ENCODE measurements around the gene GLRX3. TPM values are rescaled to one million over a fixed set of nuclear protein-coding genes. Genes with fewer than 3 reads are reported as not detected.
A peak's percentile ranks its signal among the peaks of the same experiment; 100 is the strongest.

GLRX3 gene
- total RNA-seq, 5 donors from 2014 or later (not counting 1 experiment from before 2014, with no cell fraction given), result 32.4 to 40.7 (median 35.4) TPM

GRCh38 chr10:130135676-130136225 is 440 bp upstream of the GLRX3 start:
- Histone ChIP-seq H3K4me3 (ENCODE audit: control insufficient read depth in 1 of 2, extremely low read depth in 1 of 2, low read length in 1 of 2) (peak overlapping the region; percentile 68 to 85), H3K27me3 (replicated peaks in 1 of 2; ENCODE audit: control insufficient read depth in 2 of 2, extremely low read depth in 1 of 2, insufficient read depth in 2 of 2, low read length in 1 of 2) (peaks cover 0 to 20% of the 10 kb centered on the region in 2 experiments), H3K4me1 (ENCODE audit: control insufficient read depth in 1 of 2, extremely low read depth in 1 of 2, insufficient read depth in 2 of 2, low read length in 2 of 2) (peaks cover 10 to 39% of the 10 kb centered on the region in 2 experiments), H3K36me3 (ENCODE audit: control insufficient read depth in 2 of 2, extremely low read depth in 1 of 2, insufficient read depth in 1 of 2, low read length in 1 of 2) (peaks cover 0 to 8% of the 10 kb centered on the region in 2 donors), H3K27ac (ENCODE audit: low read length) (peak overlapping the region; percentile 73), H3K9me3 (no peaks in the 10 kb centered on the region)
- Mint-ChIP-seq H3K36me3 (peaks cover 5% of the 10 kb centered on the region), H3K27ac (peak overlapping the region in 1 of 2 donors; percentile 66), H3K9me3 (no peaks in the 10 kb centered on the region), H3K4me3 (peak overlapping the region; percentile 85 to 91 (median 90)), H3K27me3 (peaks cover 15 to 19% of the 10 kb centered on the region in 2 donors), H3K4me1 (peaks cover 26 to 41% (median 40%) of the 10 kb centered on the region in 3 donors)
- 11% methylated on average over 15 of the region's 17 CpGs for WGBS (ENCODE audit: insufficient coverage)
- ATAC-seq (replicated peaks in 1 of 4) (peak in 2 of 4 experiments; percentile 2 to 34), DNase-seq (peak in 3 of 35 experiments; percentile 1 to 9 (median 1))
- CTCF ChIA-PET, result interaction anchor here in 1 of 2 donors (1.1 kb wide), 3 partner anchors 8 to 669 kb away, joined by 3 to 32 read pairs (median 7); partner anchors contain the start of genes C10orf143 and MGMT
- POLR2A ChIA-PET, result interaction anchor here in 1 of 2 donors (2.0 kb wide), 1 partner anchor 25 kb away, joined by 21 read pairs; the partner anchor contains the start of gene C10orf143

- ChIA-PET POLR2A (interaction anchor here (0.9 to 2.0 kb wide), 2 partner anchors 26 kb away, joined by 3 to 21 read pairs; partner anchors contain the start of gene C10orf143 (in 1 of the 2)), CTCF (interaction anchor here in 1 of 2 donors (1.1 kb wide), 1 partner anchor 28 kb away, joined by 3 read pairs; no protein-coding TSS in a partner anchor)
- Histone ChIP-seq H3K4me3 (ENCODE audit: control insufficient read depth in 1 of 2, extremely low read depth in 1 of 2, low read length in 1 of 2) (peak overlapping the region; percentile 72 to 85), H3K9me3 (no peaks in the 10 kb centered on the region), H3K27ac (ENCODE audit: low read length) (no peak overlapping the region), H3K27me3 (replicated peaks in 1 of 2; ENCODE audit: control insufficient read depth in 2 of 2, extremely low read depth in 1 of 2, insufficient read depth in 2 of 2, low read length in 1 of 2) (peaks cover 0 to 15% of the 10 kb centered on the region in 2 experiments), H3K4me1 (ENCODE audit: control insufficient read depth in 1 of 2, extremely low read depth in 1 of 2, insufficient read depth in 2 of 2, low read length in 2 of 2) (peaks cover 13 to 48% of the 10 kb centered on the region in 2 experiments), H3K36me3 (ENCODE audit: control insufficient read depth in 2 of 2, extremely low read depth in 1 of 2, insufficient read depth in 1 of 2, low read length in 1 of 2) (peaks cover 0 to 8% of the 10 kb centered on the region in 2 donors)
- ATAC-seq (replicated peaks in 1 of 4), result no peak
- no peaks in the 10 kb centered on the region for H3K9me3 Mint-ChIP-seq
- H3K27me3 Mint-ChIP-seq, result peaks cover 1 to 6% of the 10 kb centered on the region in 2 donors
- 0% methylated on average over 4 of the region's 10 CpGs for WGBS (ENCODE audit: insufficient coverage)
- peak overlapping the region; percentile 80 to 84 (median 84) for H3K4me3 Mint-ChIP-seq
- H3K36me3 Mint-ChIP-seq, result peaks cover 6% of the 10 kb centered on the region
- peak overlapping the region; percentile 46 to 61 for H3K27ac Mint-ChIP-seq
- H3K4me1 Mint-ChIP-seq, result peaks cover 39 to 54% (median 53%) of the 10 kb centered on the region in 3 donors
- DNase-seq, result no peak
These were observed 878 bp downstream of the GLRX3 start for GRCh38 chr10:130137090-130137448.

- WGBS (ENCODE audit: insufficient coverage), result 90% methylated on average over 28 of the region's 28 CpGs
- CTCF ChIA-PET, result interaction anchor here in 1 of 2 donors (0.7 to 1.1 kb wide), 2 partner anchors 28 to 31 kb away, joined by 3 read pairs; no protein-coding TSS in a partner anchor
- H3K4me1 ChIP-seq (ENCODE audit: control insufficient read depth in 1 of 2, extremely low read depth in 1 of 2, insufficient read depth in 2 of 2, low read length in 2 of 2), result peaks cover 13 to 48% of the 10 kb centered on the region in 2 experiments
These were observed 1.7 kb downstream of the GLRX3 start for GRCh38 chr10:130137659-130138478.

GRCh38 chr10:130138479-130138866 is 2.3 kb downstream of the GLRX3 start:
- H3K4me3 Mint-ChIP-seq, result peak overlapping the region; percentile 80 to 84 (median 84)
- H3K27ac Mint-ChIP-seq, result no peak overlapping the region
- DNase-seq (no peak), ATAC-seq (replicated peaks in 1 of 4) (no peak)
- H3K36me3 Mint-ChIP-seq, result peaks cover 17% of the 10 kb centered on the region
- Histone ChIP-seq H3K36me3 (ENCODE audit: control insufficient read depth in 2 of 2, extremely low read depth in 1 of 2, insufficient read depth in 1 of 2, low read length in 1 of 2) (peaks cover 3 to 8% of the 10 kb centered on the region in 2 donors), H3K4me1 (ENCODE audit: control insufficient read depth in 1 of 2, extremely low read depth in 1 of 2, insufficient read depth in 2 of 2, low read length in 2 of 2) (peaks cover 13 to 48% of the 10 kb centered on the region in 2 experiments), H3K27ac (ENCODE audit: low read length) (no peak overlapping the region), H3K27me3 (replicated peaks in 1 of 2; ENCODE audit: control insufficient read depth in 2 of 2, extremely low read depth in 1 of 2, insufficient read depth in 2 of 2, low read length in 1 of 2) (peaks cover 0 to 15% of the 10 kb centered on the region in 2 experiments), H3K9me3 (no peaks in the 10 kb centered on the region), H3K4me3 (ENCODE audit: control insufficient read depth in 1 of 2, extremely low read depth in 1 of 2, low read length in 1 of 2) (peak overlapping the region in 1 of 2 donors; percentile 25)
- H3K27me3 Mint-ChIP-seq, result peaks cover 0 to 2% of the 10 kb centered on the region in 2 donors
- POLR2A ChIA-PET, result interaction anchor here in 1 of 2 donors (0.7 kb wide), 1 partner anchor 37 kb away, joined by 3 read pairs; no protein-coding TSS in a partner anchor
- H3K9me3 Mint-ChIP-seq, result no peaks in the 10 kb centered on the region
- WGBS (ENCODE audit: insufficient coverage), result 76% methylated on average over 2 of the region's 3 CpGs
- CTCF ChIA-PET, result interaction anchor here in 1 of 2 donors (0.7 kb wide), 1 partner anchor 31 kb away, joined by 3 read pairs; no protein-coding TSS in a partner anchor
- peaks cover 53 to 66% (median 65%) of the 10 kb centered on the region in 3 donors for H3K4me1 Mint-ChIP-seq

More at GRCh38 chr10:130137659-130138478, 1.7 kb downstream of the GLRX3 start:
- Histone ChIP-seq H3K27me3 (replicated peaks in 1 of 2; ENCODE audit: control insufficient read depth in 2 of 2, extremely low read depth in 1 of 2, insufficient read depth in 2 of 2, low read length in 1 of 2) (peaks cover 0 to 15% of the 10 kb centered on the region in 2 experiments), H3K4me3 (ENCODE audit: control insufficient read depth in 1 of 2, extremely low read depth in 1 of 2, low read length in 1 of 2) (peak overlapping the region in 1 of 2 donors; percentile 25), H3K36me3 (ENCODE audit: control insufficient read depth in 2 of 2, extremely low read depth in 1 of 2, insufficient read depth in 1 of 2, low read length in 1 of 2) (peaks cover 3 to 8% of the 10 kb centered on the region in 2 donors), H3K9me3 (no peaks in the 10 kb centered on the region), H3K27ac (ENCODE audit: low read length) (no peak overlapping the region)
- DNase-seq (no peak), ATAC-seq (replicated peaks in 1 of 4) (no peak)
- Mint-ChIP-seq H3K9me3 (no peaks in the 10 kb centered on the region), H3K36me3 (peaks cover 14% of the 10 kb centered on the region), H3K27ac (peak overlapping the region in 1 of 2 donors; percentile 46), H3K4me1 (peaks cover 47 to 62% (median 61%) of the 10 kb centered on the region in 3 donors), H3K27me3 (peaks cover 0 to 2% of the 10 kb centered on the region in 2 donors), H3K4me3 (peak overlapping the region; percentile 80 to 84 (median 84))
- POLR2A ChIA-PET, result interaction anchor here (0.7 to 2.0 kb wide), 3 partner anchors 26 to 37 kb away, joined by 3 to 21 read pairs (median 3); partner anchors contain the start of gene C10orf143 (in 1 of the 2)

GRCh38 chr10:130140425-130140824 is 4.2 kb downstream of the GLRX3 start:
- peaks cover 53 to 66% (median 64%) of the 10 kb centered on the region in 3 donors for H3K4me1 Mint-ChIP-seq

More at GRCh38 chr10:130140425-130140824, 4.2 kb downstream of the GLRX3 start:
- H3K27ac Mint-ChIP-seq, result no peak overlapping the region
- H3K4me1 ChIP-seq (ENCODE audit: control insufficient read depth in 1 of 2, extremely low read depth in 1 of 2, insufficient read depth in 2 of 2, low read length in 2 of 2), result peaks cover 13 to 45% of the 10 kb centered on the region in 2 experiments
- H3K4me3 ChIP-seq (ENCODE audit: control insufficient read depth in 1 of 2, extremely low read depth in 1 of 2, low read length in 1 of 2), result no peak overlapping the region
- ChIA-PET POLR2A (no interaction called here), CTCF (interaction anchor here in 1 of 2 donors (1.1 to 1.4 kb wide), 2 partner anchors 29 to 47 kb away, joined by 4 to 5 read pairs; no protein-coding TSS in a partner anchor)
- H3K27me3 ChIP-seq (replicated peaks in 1 of 2; ENCODE audit: control insufficient read depth in 2 of 2, extremely low read depth in 1 of 2, insufficient read depth in 2 of 2, low read length in 1 of 2), result peaks cover 0 to 3% of the 10 kb centered on the region in 2 experiments
- H3K36me3 ChIP-seq (ENCODE audit: control insufficient read depth in 2 of 2, extremely low read depth in 1 of 2, insufficient read depth in 1 of 2, low read length in 1 of 2), result peaks cover 3 to 10% of the 10 kb centered on the region in 2 donors
- WGBS (ENCODE audit: insufficient coverage), result no CpG with 5 or more reads among the region's 1 CpG
- H3K9me3 Mint-ChIP-seq, result no peaks in the 10 kb centered on the region
- H3K36me3 Mint-ChIP-seq, result peaks cover 23% of the 10 kb centered on the region
- no peak overlapping the region for H3K4me3 Mint-ChIP-seq
- ATAC-seq (replicated peaks in 1 of 4) (no peak), DNase-seq (no peak)
- no peaks in the 10 kb centered on the region for H3K9me3 ChIP-seq
- no peak overlapping the region for H3K27ac ChIP-seq (ENCODE audit: low read length)
- no peaks in the 10 kb centered on the region for H3K27me3 Mint-ChIP-seq

Measured in T-cell (primary cell).